GM12801 (cell line): ENCODE measurements around the gene COL9A1.

Experiments used
- CTCF ChIP-seq: IDR thresholded peaks from one replicate; pipeline ENCODE4 v1.5.1; 2011; ENCODE audit warnings: control low read depth; ENCODE audit not compliant: insufficient read length; ENCODE audit errors: extremely low read depth

Gene COL9A1

GRCh38 chr6:70307008-70307407, 4.1 kb upstream of the COL9A1 start:
- no peak for TF ChIP-seq CTCF

GRCh38 chr6:70304616-70305015, 1.7 kb upstream of the COL9A1 start:
- no peak for TF ChIP-seq CTCF

GRCh38 chr6:70299456-70299855, 3.4 kb downstream of the COL9A1 start:
- TF ChIP-seq CTCF = no peak

GRCh38 chr6:70298068-70298467, 4.8 kb downstream of the COL9A1 start:
- TF ChIP-seq CTCF = no peak

GRCh38 chr6:70292193-70292592, 10.7 kb downstream of the COL9A1 start:
- TF ChIP-seq CTCF = no peak

GRCh38 chr6:70289299-70289698, 13.6 kb downstream of the COL9A1 start:
- TF ChIP-seq CTCF = no peak

GRCh38 chr6:70286905-70287304, 16.0 kb downstream of the COL9A1 start:
- no peak for TF ChIP-seq CTCF

- no peak for TF ChIP-seq CTCF
Observed at GRCh38 chr6:70285201-70285600, 17.7 kb downstream of the COL9A1 start.
